Nephron (organoid): ENCODE results near the gene SPRY4.
"Not testable (repeated sequence)": the region's sequence is repeated elsewhere in the genome, so short reads cannot be mapped to it uniquely, and the experiment has no call there.

Experiments
- H3K27ac Mint-ChIP-seq, 3 experiments: 2 replicates each; pipeline ENCODE4 v1.8.0; 2020; ENCODE audit warnings: mixed read lengths in 3 of 3, mild to moderate bottlenecking in 2 of 3, moderate library complexity in 1 of 3
- H3K27me3 Mint-ChIP-seq: 2 replicates; pipeline ENCODE4 v1.8.0; 2021; ENCODE audit warnings: low read depth, mild to moderate bottlenecking, moderate library complexity, mixed read lengths
- H3K36me3 Mint-ChIP-seq: 2 replicates; pipeline ENCODE4 v1.8.0; 2020; ENCODE audit warnings: low read depth, mixed read lengths
- H3K4me1 Mint-ChIP-seq: 2 replicates; pipeline ENCODE4 v1.8.0; 2020; ENCODE audit warnings: mixed read lengths
- H3K4me3 Mint-ChIP-seq, 3 experiments: 2 replicates each; pipeline ENCODE4 v1.8.0; 2020; ENCODE audit warnings: mild to moderate bottlenecking in 3 of 3, mixed read lengths in 3 of 3, moderate library complexity in 2 of 3
- H3K9me3 Mint-ChIP-seq: 2 replicates; pipeline ENCODE4 v1.8.0; 2020; ENCODE audit warnings: mixed read lengths
- CTCF ChIP-seq, 3 experiments: fragments of 200-600 bp; sonication (generic); IDR thresholded peaks; one replicate each; pipeline ENCODE4 v1.5.0; 2021; ENCODE audit warnings: antibody characterized with exemption in 3 of 3; ENCODE audit not compliant: unreplicated experiment in 3 of 3

The SPRY4 gene

DNA sequence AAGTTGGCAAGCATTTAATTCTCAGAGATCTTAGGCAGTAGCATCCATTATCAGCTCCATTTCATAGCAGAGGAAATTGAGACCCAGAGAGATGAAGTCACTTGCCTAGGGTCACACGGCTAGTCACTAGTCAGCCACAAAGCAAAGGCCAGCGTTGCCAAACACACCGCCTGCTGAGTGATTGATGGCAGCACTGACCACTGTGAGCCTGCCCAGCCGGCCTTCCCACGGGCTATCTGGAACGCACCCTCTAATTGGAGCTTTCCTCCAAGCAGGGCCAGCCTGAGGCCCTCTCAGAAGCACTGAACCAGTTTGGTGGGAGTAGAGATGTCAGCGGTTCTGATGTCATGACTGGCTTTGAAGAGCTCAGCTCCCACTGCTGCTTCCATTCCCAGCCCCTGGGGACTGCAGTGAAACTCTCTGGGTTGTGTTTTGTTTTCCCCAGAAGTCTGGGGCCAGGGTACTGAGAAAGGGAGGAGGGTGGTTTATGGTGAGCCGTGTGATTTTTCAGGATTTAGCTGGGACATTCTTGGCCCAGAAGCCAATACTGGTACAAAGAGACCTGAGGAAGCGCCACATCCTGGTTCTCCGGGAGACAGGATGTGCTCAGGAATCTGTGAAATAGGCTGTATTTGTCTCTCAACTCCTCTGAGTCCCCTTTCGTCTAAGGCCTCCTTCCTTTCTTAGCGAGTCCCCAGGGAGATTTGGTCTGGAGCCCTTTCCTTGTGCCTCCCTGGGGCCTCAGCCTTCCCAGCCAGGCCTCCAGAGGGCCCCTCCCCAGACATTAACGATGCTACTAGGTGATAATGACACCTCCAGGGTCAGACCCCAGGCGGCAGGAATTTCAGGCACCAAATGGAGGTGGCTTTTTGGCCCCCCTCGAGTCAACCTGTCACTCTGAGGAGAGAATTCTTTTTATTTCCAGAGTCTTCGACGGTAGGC, 44.5 kb downstream of the SPRY4 start:
- Mint-ChIP-seq H3K4me3 (no peak overlapping the region), H3K4me1 (peaks cover 35% of the 10 kb centered on the region), H3K27ac (peak overlapping the region; percentile 61 to 98 (median 96)), H3K27me3 (no peaks in the 10 kb centered on the region), H3K36me3 (no peaks in the 10 kb centered on the region), H3K9me3 (no peaks in the 10 kb centered on the region)
- no peak for TF ChIP-seq CTCF (IDR thresholded peaks at IDR 0.05; ENCODE audit: unreplicated experiment in 3 of 3)

DNA sequence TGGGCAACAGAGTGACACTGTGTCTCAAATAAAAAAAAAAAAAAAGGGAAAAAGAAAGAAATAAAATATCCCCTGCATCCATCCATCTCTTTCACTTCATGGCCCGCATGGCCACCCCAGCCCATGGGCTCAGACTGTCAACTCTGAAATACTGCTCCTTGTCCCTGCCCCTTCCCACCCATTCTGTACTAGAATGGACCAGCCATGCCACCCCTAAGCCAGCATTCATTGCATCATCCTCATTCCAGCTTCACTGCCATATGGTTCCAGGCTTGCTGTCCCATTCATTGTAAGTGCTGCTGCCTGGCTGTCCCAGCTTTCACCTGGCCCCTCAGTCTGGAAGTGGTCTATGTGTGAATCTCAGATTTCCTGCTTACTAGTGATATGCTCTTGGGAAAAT, 46.2 kb downstream of the SPRY4 start:
- no peaks in the 10 kb centered on the region for H3K36me3 Mint-ChIP-seq
- no peak for TF ChIP-seq CTCF (IDR thresholded peaks at IDR 0.05; ENCODE audit: unreplicated experiment in 3 of 3)
- no peak overlapping the region for H3K4me3 Mint-ChIP-seq
- H3K27me3 Mint-ChIP-seq: no peaks in the 10 kb centered on the region
- H3K27ac Mint-ChIP-seq: peak overlapping the region; percentile 96 to 98 (median 98)
- no peaks in the 10 kb centered on the region for H3K9me3 Mint-ChIP-seq
- peaks cover 35% of the 10 kb centered on the region for H3K4me1 Mint-ChIP-seq

GRCh38 chr5:142277796-142278195, 47.0 kb downstream of the SPRY4 start:
- Mint-ChIP-seq H3K27ac (peak overlapping the region; percentile 96 to 98 (median 98)), H3K27me3 (no peaks in the 10 kb centered on the region), H3K9me3 (no peaks in the 10 kb centered on the region), H3K4me3 (no peak overlapping the region), H3K4me1 (peaks cover 35% of the 10 kb centered on the region), H3K36me3 (no peaks in the 10 kb centered on the region)
- no peak for TF ChIP-seq CTCF (IDR thresholded peaks at IDR 0.05; ENCODE audit: unreplicated experiment in 3 of 3)

GRCh38 chr5:142276517-142276916, 48.3 kb downstream of the SPRY4 start:
- Mint-ChIP-seq H3K27ac (no peak overlapping the region), H3K9me3 (no peaks in the 10 kb centered on the region), H3K4me1 (peaks cover 34% of the 10 kb centered on the region), H3K4me3 (no peak overlapping the region), H3K27me3 (no peaks in the 10 kb centered on the region), H3K36me3 (no peaks in the 10 kb centered on the region)
- TF ChIP-seq CTCF (IDR thresholded peaks at IDR 0.05; ENCODE audit: unreplicated experiment in 3 of 3): no peak

DNA sequence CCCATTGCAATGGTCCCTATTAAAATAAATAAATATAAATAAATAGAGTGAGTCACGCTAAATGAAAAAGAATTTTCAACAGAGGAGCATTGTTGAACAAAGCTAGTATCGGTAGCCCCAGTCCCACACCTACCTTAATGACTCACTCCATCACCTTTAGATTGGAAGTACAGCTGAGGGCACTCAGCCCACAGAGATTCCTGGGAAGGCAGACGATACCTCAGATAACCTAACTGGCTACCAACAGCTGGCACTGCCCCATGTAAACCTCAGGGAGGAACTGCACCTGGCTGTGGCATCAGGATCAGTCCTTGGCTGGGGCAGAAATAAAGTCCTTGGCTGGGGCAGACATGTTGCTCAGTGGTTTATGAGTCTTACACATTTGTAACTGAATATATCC, 49.3 kb downstream of the SPRY4 start:
- no peaks in the 10 kb centered on the region for H3K9me3 Mint-ChIP-seq
- no peaks in the 10 kb centered on the region for H3K27me3 Mint-ChIP-seq
- H3K4me1 Mint-ChIP-seq: peaks cover 24% of the 10 kb centered on the region
- no peaks in the 10 kb centered on the region for H3K36me3 Mint-ChIP-seq
- no peak for TF ChIP-seq CTCF (IDR thresholded peaks at IDR 0.05; ENCODE audit: unreplicated experiment in 3 of 3)
- no peak overlapping the region for H3K27ac Mint-ChIP-seq
- H3K4me3 Mint-ChIP-seq: no peak overlapping the region

DNA sequence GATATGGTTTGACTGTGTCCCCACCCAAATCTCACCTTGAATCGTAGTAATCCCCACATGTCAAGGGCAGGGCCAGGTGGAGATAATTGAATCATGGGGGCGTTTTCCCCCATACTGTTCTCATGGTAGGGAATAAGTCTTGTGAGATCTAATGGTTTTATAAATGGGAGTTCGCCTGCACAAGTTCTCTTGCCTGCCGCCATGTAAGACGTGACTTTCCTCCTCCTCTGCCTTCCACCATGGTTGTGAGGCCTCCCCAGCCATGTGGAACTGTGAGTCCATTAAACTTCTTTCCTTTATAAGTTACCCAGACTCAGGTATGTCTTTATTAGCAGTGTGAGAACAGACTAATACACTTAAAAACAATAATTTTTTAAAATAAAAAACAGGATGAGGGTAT, 52.2 kb downstream of the SPRY4 start:
- not testable (repeated sequence) for H3K27ac Mint-ChIP-seq, H3K9me3 Mint-ChIP-seq, H3K4me3 Mint-ChIP-seq, H3K27me3 Mint-ChIP-seq, H3K36me3 Mint-ChIP-seq, H3K4me1 Mint-ChIP-seq

DNA sequence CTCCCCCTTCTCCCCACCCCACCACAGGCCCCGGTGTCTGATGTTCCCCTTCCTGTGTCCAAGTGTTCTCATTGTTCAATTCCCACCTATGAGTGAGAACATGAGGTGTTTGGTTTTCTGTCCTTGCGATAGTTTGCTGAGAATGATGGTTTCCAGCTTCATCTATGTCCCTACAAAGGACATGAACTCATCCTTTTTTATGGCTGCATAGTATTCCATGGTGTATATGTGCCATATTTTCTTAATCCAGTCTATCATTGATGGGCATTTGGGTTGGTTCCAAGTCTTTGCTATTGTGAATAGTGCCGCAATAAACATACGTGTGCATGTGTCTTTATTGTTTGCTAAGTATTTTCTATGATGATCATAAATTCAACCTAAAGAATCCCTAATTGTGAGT, 60.7 kb downstream of the SPRY4 start:
- H3K27me3 Mint-ChIP-seq, H3K4me1 Mint-ChIP-seq, H3K36me3 Mint-ChIP-seq, H3K27ac Mint-ChIP-seq, H3K4me3 Mint-ChIP-seq, H3K9me3 Mint-ChIP-seq: not testable (repeated sequence)
